Ovary (tissue), 9 donors: ENCODE data around the gene SENP7. TPM values are rescaled to one million over a fixed set of nuclear protein-coding genes. Genes with fewer than 3 reads are reported as not detected.

Experiments
- DNase-seq, 5 donors: peaks; one replicate each; pipeline ENCODE4 v3.0.0-alpha.2; 2019 to 2020
- H3K27ac ChIP-seq, 2 donors: fragments of 200-600 bp; one replicate each; pipeline versions ENCODE4 v1.5.1 to v1.8.0; 2019 to 2022
- H3K27me3 ChIP-seq: fragments of 200-600 bp; one replicate; pipeline ENCODE4 v1.8.0; 2022
- H3K36me3 ChIP-seq: fragments of 200-600 bp; sonication (generic); one replicate; pipeline ENCODE4 v1.5.1; 2019
- H3K4me1 ChIP-seq: one replicate; pipeline ENCODE4 v1.8.1; 2013; ENCODE audit warnings: mild to moderate bottlenecking, moderate library complexity; ENCODE audit not compliant: insufficient read depth
- H3K4me3 ChIP-seq: fragments of 200-600 bp; sonication (generic); one replicate; pipeline ENCODE4 v1.5.1; 2017
- H3K9me3 ChIP-seq, 2 donors: fragments of 200-600 bp in 1 of 2; sonication (generic) in 1 of 2; one replicate each; pipeline versions ENCODE4 v1.5.1 to v1.8.1; 2013 to 2019; ENCODE audit warnings: mild to moderate bottlenecking in 1 of 2, moderate library complexity in 1 of 2
- EP300 ChIP-seq: sonication (generic); formaldehyde crosslinking; IDR thresholded peaks from one replicate; pipeline ENCODE4 v1.6.1; 2017; ENCODE audit warnings: antibody characterized with exemption
- POLR2A ChIP-seq: fragments of 450-650 bp; IDR thresholded peaks from one replicate; pipeline ENCODE4 v1.6.1; 2017; ENCODE audit warnings: antibody characterized with exemption, mild to moderate bottlenecking, moderate library complexity
- WGBS, 3 donors: extraction: QIAGEN DNeasy Blood & Tissue Kit in 1 of 3; methylation state at CpG; one replicate each; pipeline versions ENCODE4 v1.1.5 to v1.1.7; 2013 to 2017; 5-methylcytosine and 5-hydroxymethylcytosine counted together
- intact Hi-C, 4 donors: fragments of 100-400 bp; cut with DNase I; formaldehyde crosslinking; loops; one replicate each; pipeline versions ENCODE4 v1.11.0 to v1.15.1; 2022 to 2023
- polyA plus RNA-seq, 2 donors: library from polyadenylated mRNA; stranded (reverse); fragments of 200-250 nt in 1 of 2; fragments of 350-450 nt in 1 of 2; fragmentation: Illumina TruSeq in 1 of 2; extraction: RNeasy Lipid Tissue Mini Kit (QIAGEN cat#74804) in 1 of 2; gene quantifications; one replicate each; pipeline ENCODE4 v1.2.3, GENCODE V29; 2013 to 2014
- total RNA-seq, 7 donors: library from RNA; depleted of rRNA in 2 of 7; stranded (reverse); fragments of >200 nt in 2 of 7; fragmentation: NEBNext Ultra II Directional in 3 of 7; extraction: Animal tissue kit (Norgen Biotek cat#: 25700) in 3 of 7; gene quantifications; one replicate each; pipeline versions ENCODE4 v1.1.0 to v1.2.4, GENCODE V29; 2016 to 2023
- TF ChIP-seq, protein P1 (sequence below), 3 donors: fragments of 450-650 bp in 2 of 3; fragments of 200-600 bp in 1 of 3; IDR thresholded peaks; one replicate each; pipeline versions ENCODE4 v1.5.1 to v1.8.0; 2016 to 2022; ENCODE audit warnings: antibody characterized with exemption in 3 of 3, mild to moderate bottlenecking in 1 of 3
- donor health status: DM: no; HTN: no; CAD: no; lungs with moderate emphysema.
- donor health status: DM: no; HTN: no; CAD: no.
- donor health status: Bipolar disorder and iron deficiency.
- donor health status: DM: yes; HTN: yes; CAD: no.
- donor health status: DM: no; HTN: no; CAD: no.
- donor health status: DM: yes; HTN: yes; CAD: no.

Gene SENP7
- total and polyA plus RNA-seq, 9 donors = 16.9 to 33.4 (median 26.8) TPM

DNA sequence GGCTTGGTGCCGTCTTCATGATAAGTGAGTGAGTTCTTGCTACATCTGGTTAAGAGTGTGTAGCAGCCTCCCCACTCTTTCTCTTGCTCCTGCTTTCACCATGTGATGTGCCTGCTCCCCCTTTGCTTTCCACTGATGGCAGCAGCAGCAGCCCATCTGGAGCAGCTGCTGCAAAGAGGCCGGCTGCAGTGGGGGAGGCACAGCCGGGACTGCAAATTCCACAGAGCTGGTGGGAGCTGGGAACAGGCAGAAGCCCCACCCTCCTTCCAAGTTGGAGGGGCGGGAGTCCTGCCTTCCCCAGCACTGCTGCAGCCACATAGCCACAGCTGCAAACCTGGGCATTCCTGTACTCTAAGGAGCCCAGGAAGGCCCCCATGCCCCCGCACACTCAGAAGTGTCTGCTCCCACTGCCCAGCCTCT, 129.8 kb downstream of the SENP7 start:
- 27 to 38% (median 29%) methylated on average over 5 of the region's 5 CpGs for WGBS, 3 donors
- H3K4me1 ChIP-seq = peaks cover 6% of the 10 kb centered on the region
- no peak overlapping the region for H3K4me3 ChIP-seq
- peaks cover 0 to under 1% of the 10 kb centered on the region in 2 donors for H3K9me3 ChIP-seq
- no peaks in the 10 kb centered on the region for H3K27me3 ChIP-seq
- TF ChIP-seq, protein P1, sequence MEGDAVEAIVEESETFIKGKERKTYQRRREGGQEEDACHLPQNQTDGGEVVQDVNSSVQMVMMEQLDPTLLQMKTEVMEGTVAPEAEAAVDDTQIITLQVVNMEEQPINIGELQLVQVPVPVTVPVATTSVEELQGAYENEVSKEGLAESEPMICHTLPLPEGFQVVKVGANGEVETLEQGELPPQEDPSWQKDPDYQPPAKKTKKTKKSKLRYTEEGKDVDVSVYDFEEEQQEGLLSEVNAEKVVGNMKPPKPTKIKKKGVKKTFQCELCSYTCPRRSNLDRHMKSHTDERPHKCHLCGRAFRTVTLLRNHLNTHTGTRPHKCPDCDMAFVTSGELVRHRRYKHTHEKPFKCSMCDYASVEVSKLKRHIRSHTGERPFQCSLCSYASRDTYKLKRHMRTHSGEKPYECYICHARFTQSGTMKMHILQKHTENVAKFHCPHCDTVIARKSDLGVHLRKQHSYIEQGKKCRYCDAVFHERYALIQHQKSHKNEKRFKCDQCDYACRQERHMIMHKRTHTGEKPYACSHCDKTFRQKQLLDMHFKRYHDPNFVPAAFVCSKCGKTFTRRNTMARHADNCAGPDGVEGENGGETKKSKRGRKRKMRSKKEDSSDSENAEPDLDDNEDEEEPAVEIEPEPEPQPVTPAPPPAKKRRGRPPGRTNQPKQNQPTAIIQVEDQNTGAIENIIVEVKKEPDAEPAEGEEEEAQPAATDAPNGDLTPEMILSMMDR (IDR thresholded peaks at IDR 0.05) = no peak
- TF ChIP-seq POLR2A (no peak), EP300 (no peak)
- intact Hi-C loops = loop anchor here in 1 of 4 donors (10.0 kb wide), 1 partner anchor 178 kb away; no protein-coding TSS in a partner anchor
- H3K36me3 ChIP-seq = no peaks in the 10 kb centered on the region
- peak in 3 of 5 donors; percentile 21 to 45 (median 29) for DNase-seq
- no peak overlapping the region for H3K27ac ChIP-seq

DNA sequence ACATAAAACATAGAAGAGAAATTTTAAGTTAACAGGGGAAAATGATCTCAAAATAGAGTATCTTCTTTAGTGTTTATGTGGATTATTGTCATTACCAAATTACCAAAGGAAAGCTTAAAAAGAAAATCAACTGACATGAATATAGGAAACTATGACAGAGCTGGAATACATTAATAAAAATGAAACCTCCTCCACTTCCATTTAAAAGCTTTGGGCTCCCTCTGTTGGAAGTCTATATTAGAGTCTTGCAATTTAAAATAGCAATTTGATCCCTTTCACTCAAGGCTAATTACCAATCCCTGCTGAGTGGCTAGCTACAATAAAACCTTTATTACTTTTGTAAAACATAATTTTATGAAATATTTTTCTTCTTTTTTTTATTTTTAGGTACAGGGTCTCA, 131.2 kb downstream of the SENP7 start:
- TF ChIP-seq EP300 (no peak), POLR2A (no peak)
- TF ChIP-seq, protein P1 (IDR thresholded peaks at IDR 0.05) = peak in 2 of 3 donors; percentile 16 to 40
- peaks cover 9% of the 10 kb centered on the region for H3K4me1 ChIP-seq
- no peaks in the 10 kb centered on the region for H3K27me3 ChIP-seq
- no peaks in the 10 kb centered on the region for H3K9me3 ChIP-seq
- intact Hi-C loops = loop anchor here in 1 of 4 donors (10.0 kb wide), 1 partner anchor 177 kb away; no protein-coding TSS in a partner anchor
- no peaks in the 10 kb centered on the region for H3K36me3 ChIP-seq
- no peak overlapping the region for H3K4me3 ChIP-seq
- no peak overlapping the region for H3K27ac ChIP-seq
- no peak for DNase-seq

DNA sequence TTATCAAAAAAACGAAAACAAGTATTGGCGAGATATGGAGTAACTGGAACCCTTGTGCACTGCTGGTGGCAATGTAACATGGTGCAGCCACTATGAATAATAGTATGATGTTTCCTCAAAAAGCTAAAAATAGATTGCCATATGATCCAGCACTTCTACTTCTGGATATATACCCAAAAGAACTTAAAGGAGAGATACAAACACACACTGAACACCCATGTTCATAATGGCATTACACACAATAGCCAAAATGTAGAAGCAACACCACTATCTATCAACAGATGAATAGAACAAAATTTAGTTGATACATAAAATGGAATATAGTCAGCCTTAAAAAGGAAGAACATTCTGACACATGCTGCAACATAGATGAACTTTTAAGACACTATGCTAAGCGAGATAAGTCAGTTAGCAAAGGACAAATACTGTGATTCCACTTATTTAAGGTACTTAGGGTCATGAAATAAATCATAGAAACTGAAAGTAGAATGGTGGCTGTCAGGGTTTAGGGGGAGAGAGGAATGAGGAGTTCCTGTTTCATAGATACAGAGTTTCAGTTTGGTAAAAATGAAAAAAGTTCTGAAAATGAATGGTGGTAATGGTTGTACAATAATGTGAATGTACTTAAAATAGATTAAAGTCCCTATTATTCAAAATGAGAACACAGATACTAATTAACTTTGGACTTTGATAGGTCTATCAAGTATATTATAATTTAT, 133.2 kb downstream of the SENP7 start:
- Histone ChIP-seq H3K4me1 (peaks cover 3% of the 10 kb centered on the region), H3K9me3 (no peaks in the 10 kb centered on the region), H3K36me3 (no peaks in the 10 kb centered on the region), H3K27ac (no peak overlapping the region), H3K27me3 (no peaks in the 10 kb centered on the region), H3K4me3 (no peak overlapping the region)
- 92 to 96% (median 96%) methylated on average over 3 of the region's 3 CpGs for WGBS, 3 donors
- intact Hi-C loops = loop anchor here in 1 of 4 donors (10.0 kb wide), 1 partner anchor 175 kb away; no protein-coding TSS in a partner anchor
- DNase-seq = no peak
- TF ChIP-seq, protein P1 (IDR thresholded peaks at IDR 0.05) = no peak
- no peak for TF ChIP-seq POLR2A
- no peak for TF ChIP-seq EP300

DNA sequence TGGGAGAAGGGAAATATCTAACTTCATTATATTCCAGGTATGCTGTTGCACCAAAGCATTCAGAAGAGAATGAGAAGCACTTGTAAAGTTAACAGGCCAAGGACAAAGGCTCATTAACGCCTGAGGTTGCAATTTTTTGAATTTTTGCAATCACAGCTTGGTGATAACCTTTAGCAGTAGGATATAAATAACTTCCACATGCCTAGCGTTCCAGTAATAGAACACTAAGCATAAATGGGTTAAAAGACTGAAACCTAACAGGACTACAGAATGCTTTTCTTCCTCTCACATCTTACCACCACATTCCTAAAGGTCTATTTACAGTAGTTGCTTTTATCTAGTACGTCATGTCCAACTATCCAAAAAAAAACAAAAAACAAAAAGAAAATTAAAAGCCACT, 135.2 kb downstream of the SENP7 start:
- Histone ChIP-seq H3K36me3 (no peaks in the 10 kb centered on the region), H3K4me3 (no peak overlapping the region), H3K27ac (no peak overlapping the region), H3K4me1 (peaks cover 3% of the 10 kb centered on the region), H3K9me3 (no peaks in the 10 kb centered on the region), H3K27me3 (no peaks in the 10 kb centered on the region)
- no peak for TF ChIP-seq EP300
- TF ChIP-seq, protein P1 (IDR thresholded peaks at IDR 0.05) = no peak
- no peak for TF ChIP-seq POLR2A
- intact Hi-C loops = no loop called here
- whole genome bisulfite sequencing, 3 donors = 3 to 13% (median 7%) methylated on average over 3 of the region's 3 CpGs
- DNase-seq = no peak
